SKM-1 (cell line): Measurements from ENCODE around the gene GEMIN5.

Experiments used
- DNase-seq: peaks from one replicate; lab custom pipeline; 2025; ENCODE audit not compliant: unreplicated experiment; lab: John Stamatoyannopoulos, UW

Gene GEMIN5

GRCh38 chr5:154850255-154851062, 87.6 kb downstream of the GEMIN5 start, which contains the start of gene FAXDC2:
FAXDC2 (minus strand) TSS chr5:154850603; CDS start chr5:154838178, 12,425 bp downstream.
- DNase-seq, result no peak

- no peak for DNase-seq
Measured at GRCh38 chr5:154849791-154850201, 88.2 kb downstream of the GEMIN5 start.

- no peak for DNase-seq
Measured at GRCh38 chr5:154849264-154849785, 88.7 kb downstream of the GEMIN5 start.

- no peak for DNase-seq
Measured at GRCh38 chr5:154844809-154845208, 93.2 kb downstream of the GEMIN5 start.

GRCh38 chr5:154842689-154843530, 95.1 kb downstream of the GEMIN5 start:
- no peak for DNase-seq

- DNase-seq, result no peak
Measured at GRCh38 chr5:154841273-154841661, 96.7 kb downstream of the GEMIN5 start.

GRCh38 chr5:154840435-154841272, 97.4 kb downstream of the GEMIN5 start:
- DNase-seq, result no peak
